Trophoblast cell (in vitro differentiated cells and primary cell): ENCODE measurements around the gene SLC17A9.

ENCODE experiments used
- DNase-seq, 2 donors: peaks; one replicate each; pipeline ENCODE4 v3.0.0-alpha.2; 2016
- H2AFZ ChIP-seq: 2 replicates; pipeline ENCODE4 v1.6.1; 2013; ENCODE audit warnings: low read length, moderate library complexity, mild to moderate bottlenecking; ENCODE audit not compliant: insufficient read depth, poor library complexity
- H2AK5ac ChIP-seq: 2 replicates; pipeline ENCODE4 v1.6.1; 2013; ENCODE audit warnings: mild to moderate bottlenecking, low read length
- H2BK120ac ChIP-seq: 2 replicates; pipeline ENCODE4 v1.6.1; 2013; ENCODE audit warnings: low read length, mild to moderate bottlenecking, moderate library complexity; ENCODE audit not compliant: insufficient read depth, poor library complexity
- H2BK12ac ChIP-seq: 2 replicates; pipeline ENCODE4 v1.6.1; 2013; ENCODE audit warnings: mild to moderate bottlenecking, low read length, moderate library complexity
- H2BK5ac ChIP-seq: 2 replicates; pipeline ENCODE4 v1.6.1; 2013; ENCODE audit warnings: low read length, low read depth, moderate library complexity, mild to moderate bottlenecking; ENCODE audit not compliant: poor library complexity
- H3K14ac ChIP-seq: 2 replicates; pipeline ENCODE4 v1.6.1; 2013; ENCODE audit warnings: mild to moderate bottlenecking, low read length
- H3K18ac ChIP-seq: 2 replicates; pipeline ENCODE4 v1.6.1; 2013; ENCODE audit warnings: mild to moderate bottlenecking, low read length
- H3K23ac ChIP-seq: 2 replicates; pipeline ENCODE4 v1.6.1; 2013; ENCODE audit warnings: low read length
- H3K27ac ChIP-seq: 2 replicates; pipeline ENCODE4 v1.5.1; 2013; ENCODE audit warnings: low read depth, mild to moderate bottlenecking, inconsistent platforms, low read length, moderate library complexity
- H3K27me3 ChIP-seq: 2 replicates; pipeline ENCODE4 v1.6.1; 2013; ENCODE audit warnings: inconsistent platforms, mild to moderate bottlenecking, low read length, moderate library complexity; ENCODE audit not compliant: insufficient read depth
- H3K36me3 ChIP-seq, 2 experiments: 1 replicate in 1 of 2; 2 replicates in 1 of 2; pipeline ENCODE4 v1.6.1; 2013; ENCODE audit warnings: low read length in 2 of 2, mild to moderate bottlenecking in 2 of 2, moderate library complexity in 1 of 2; ENCODE audit not compliant: insufficient read depth in 2 of 2, control insufficient read depth in 1 of 2
- H3K4ac ChIP-seq: 2 replicates; pipeline ENCODE4 v1.6.1; 2013; ENCODE audit warnings: low read depth, mild to moderate bottlenecking, low read length, moderate library complexity
- H3K4me1 ChIP-seq, 2 experiments: 1 replicate in 1 of 2; 2 replicates in 1 of 2; pipeline ENCODE4 v1.6.1; 2013; ENCODE audit warnings: low read length in 2 of 2, mild to moderate bottlenecking in 2 of 2, moderate library complexity in 1 of 2; ENCODE audit not compliant: insufficient read depth in 2 of 2, control insufficient read depth in 1 of 2
- H3K4me2 ChIP-seq: 2 replicates; pipeline ENCODE4 v1.6.1; 2013; ENCODE audit warnings: inconsistent platforms, mild to moderate bottlenecking, low read length, moderate library complexity
- H3K4me3 ChIP-seq: 2 replicates; pipeline ENCODE4 v1.5.1; 2013; ENCODE audit warnings: mild to moderate bottlenecking, low read depth, low read length, inconsistent platforms
- H3K79me1 ChIP-seq: one replicate; pipeline ENCODE4 v1.6.1; 2013; ENCODE audit warnings: low read length
- H3K79me2 ChIP-seq: 2 replicates; pipeline ENCODE4 v1.6.1; 2013; ENCODE audit warnings: low read length, mild to moderate bottlenecking; ENCODE audit not compliant: control insufficient read depth, insufficient read depth, poor library complexity
- H3K9ac ChIP-seq: 2 replicates; pipeline ENCODE4 v1.6.1; 2013; ENCODE audit warnings: mild to moderate bottlenecking, low read length
- H3K9me3 ChIP-seq: 2 replicates; pipeline ENCODE4 v1.6.1; 2013; ENCODE audit warnings: low read depth, mild to moderate bottlenecking, control low read depth, inconsistent platforms, low read length; ENCODE audit not compliant: insufficient read depth
- H4K12ac ChIP-seq: 2 replicates; pipeline ENCODE4 v1.6.1; 2013; ENCODE audit warnings: low read depth, mild to moderate bottlenecking, low read length, moderate library complexity
- H4K8ac ChIP-seq: 2 replicates; pipeline ENCODE4 v1.6.1; 2013; ENCODE audit warnings: low read depth, mild to moderate bottlenecking, low read length, moderate library complexity
- H4K91ac ChIP-seq: one replicate; pipeline ENCODE4 v1.6.1; 2013; ENCODE audit warnings: low read depth, mild to moderate bottlenecking, low read length, moderate library complexity
- WGBS: extraction: QIAGEN DNeasy Blood & Tissue Kit; methylation state at CpG from one replicate; pipeline ENCODE4 v1.1.7; 2013; ENCODE audit warnings: missing lambda C conversion rate; ENCODE audit not compliant: insufficient read length, insufficient coverage; ENCODE audit errors: extremely low coverage; 5-methylcytosine and 5-hydroxymethylcytosine counted together

SLC17A9 gene

GRCh38 chr20:62979876-62980373, 27.4 kb downstream of the SLC17A9 start:
- H2BK5ac ChIP-seq: no peak overlapping the region
- no peak overlapping the region for H4K12ac ChIP-seq
- WGBS: no CpG with 5 or more reads among the region's 19 CpGs
- H2AK5ac ChIP-seq: no peak overlapping the region
- H3K14ac ChIP-seq: no peak overlapping the region
- H2AFZ ChIP-seq: no peak overlapping the region
- no peaks in the 10 kb centered on the region for H3K36me3 ChIP-seq
- H3K4me3 ChIP-seq: no peak overlapping the region
- H3K18ac ChIP-seq: no peak overlapping the region
- H3K79me1 ChIP-seq: no peaks in the 10 kb centered on the region
- no peak overlapping the region for H3K4me2 ChIP-seq
- H3K4me1 ChIP-seq: no peaks in the 10 kb centered on the region
- no peak overlapping the region for H3K4ac ChIP-seq
- H2BK120ac ChIP-seq: no peak overlapping the region
- no peak overlapping the region for H3K27ac ChIP-seq
- H3K9me3 ChIP-seq: peaks cover 2% of the 10 kb centered on the region
- no peaks in the 10 kb centered on the region for H3K79me2 ChIP-seq
- no peak overlapping the region for H4K8ac ChIP-seq
- DNase-seq: no peak
- peaks cover 7% of the 10 kb centered on the region for H3K27me3 ChIP-seq
- H3K9ac ChIP-seq: no peak overlapping the region
- H4K91ac ChIP-seq: no peak overlapping the region
- no peak overlapping the region for H3K23ac ChIP-seq
- no peak overlapping the region for H2BK12ac ChIP-seq

GRCh38 chr20:62980380-62980960, 28.0 kb downstream of the SLC17A9 start:
- Histone ChIP-seq H2BK12ac (no peak overlapping the region), H3K27me3 (peaks cover 3% of the 10 kb centered on the region), H3K9me3 (no peaks in the 10 kb centered on the region), H3K36me3 (no peaks in the 10 kb centered on the region), H3K4ac (no peak overlapping the region), H3K23ac (no peak overlapping the region), H3K79me2 (no peaks in the 10 kb centered on the region), H3K79me1 (no peaks in the 10 kb centered on the region), H4K12ac (no peak overlapping the region), H3K14ac (no peak overlapping the region), H3K18ac (no peak overlapping the region), H2BK5ac (no peak overlapping the region), H3K4me2 (no peak overlapping the region), H2BK120ac (no peak overlapping the region), H3K4me1 (no peaks in the 10 kb centered on the region), H2AFZ (no peak overlapping the region), H3K4me3 (no peak overlapping the region), H2AK5ac (no peak overlapping the region), H4K91ac (no peak overlapping the region), H4K8ac (no peak overlapping the region), H3K9ac (no peak overlapping the region), H3K27ac (no peak overlapping the region)
- whole genome bisulfite sequencing: no CpG with 5 or more reads among the region's 19 CpGs
- no peak for DNase-seq

GRCh38 chr20:62980970-62981369, 28.5 kb downstream of the SLC17A9 start:
- peak in 1 of 2 donors; percentile 28 for DNase-seq
- Histone ChIP-seq H3K4ac (no peak overlapping the region), H3K9ac (no peak overlapping the region), H3K9me3 (no peaks in the 10 kb centered on the region), H3K23ac (no peak overlapping the region), H2BK5ac (no peak overlapping the region), H3K4me2 (no peak overlapping the region), H2AK5ac (no peak overlapping the region), H3K18ac (no peak overlapping the region), H3K27ac (no peak overlapping the region), H4K8ac (no peak overlapping the region), H3K36me3 (no peaks in the 10 kb centered on the region), H3K4me3 (no peak overlapping the region), H3K79me1 (no peaks in the 10 kb centered on the region), H4K91ac (no peak overlapping the region), H3K79me2 (no peaks in the 10 kb centered on the region), H4K12ac (no peak overlapping the region), H2BK12ac (no peak overlapping the region), H2AFZ (no peak overlapping the region), H3K4me1 (no peaks in the 10 kb centered on the region), H3K27me3 (peaks cover 3% of the 10 kb centered on the region), H3K14ac (no peak overlapping the region), H2BK120ac (no peak overlapping the region)
- WGBS: no CpG with 5 or more reads among the region's 28 CpGs

GRCh38 chr20:62982124-62983075, 29.9 kb downstream of the SLC17A9 start:
- no peak overlapping the region for H3K18ac ChIP-seq
- H3K4me2 ChIP-seq: no peak overlapping the region
- no peak overlapping the region for H3K23ac ChIP-seq
- H4K12ac ChIP-seq: no peak overlapping the region
- WGBS: no CpG with 5 or more reads among the region's 21 CpGs
- H2BK5ac ChIP-seq: no peak overlapping the region
- H3K27me3 ChIP-seq: peaks cover 3% of the 10 kb centered on the region
- no peaks in the 10 kb centered on the region for H3K79me1 ChIP-seq
- no peaks in the 10 kb centered on the region for H3K79me2 ChIP-seq
- H3K4me3 ChIP-seq: no peak overlapping the region
- H2AK5ac ChIP-seq: no peak overlapping the region
- no peak overlapping the region for H3K4ac ChIP-seq
- no peak overlapping the region for H3K9ac ChIP-seq
- H3K9me3 ChIP-seq: no peaks in the 10 kb centered on the region
- DNase-seq: no peak
- H4K8ac ChIP-seq: no peak overlapping the region
- no peak overlapping the region for H2BK120ac ChIP-seq
- no peak overlapping the region for H2BK12ac ChIP-seq
- no peak overlapping the region for H4K91ac ChIP-seq
- H3K27ac ChIP-seq: no peak overlapping the region
- no peaks in the 10 kb centered on the region for H3K36me3 ChIP-seq
- H2AFZ ChIP-seq: no peak overlapping the region
- no peak overlapping the region for H3K14ac ChIP-seq
- H3K4me1 ChIP-seq: no peaks in the 10 kb centered on the region
